ENCODE results near the gene SLC5A6.
"Not testable (repeated sequence)": the region's sequence is repeated elsewhere in the genome, so short reads cannot be mapped to it uniquely, and the experiment has no call there.

DNA sequence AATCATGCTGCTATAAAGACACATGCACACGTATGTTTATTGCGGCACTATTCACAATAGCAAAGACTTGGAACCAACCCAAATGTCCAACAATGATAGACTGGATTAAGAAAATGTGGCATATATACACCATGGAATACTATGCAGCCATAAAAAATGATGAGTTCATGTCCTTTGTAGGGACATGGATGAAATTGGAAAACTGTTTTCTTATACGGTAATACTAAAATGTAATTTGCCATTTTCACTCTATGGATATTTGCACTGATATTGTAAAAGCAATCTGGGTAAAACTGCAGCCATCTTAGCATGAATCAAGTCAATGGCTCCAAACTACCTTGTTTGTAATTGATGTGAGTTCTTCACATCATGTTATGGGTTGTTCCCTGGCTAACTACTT lies 16.3 kb downstream of the SLC5A6 start:
- TF ChIP-seq, protein P1, sequence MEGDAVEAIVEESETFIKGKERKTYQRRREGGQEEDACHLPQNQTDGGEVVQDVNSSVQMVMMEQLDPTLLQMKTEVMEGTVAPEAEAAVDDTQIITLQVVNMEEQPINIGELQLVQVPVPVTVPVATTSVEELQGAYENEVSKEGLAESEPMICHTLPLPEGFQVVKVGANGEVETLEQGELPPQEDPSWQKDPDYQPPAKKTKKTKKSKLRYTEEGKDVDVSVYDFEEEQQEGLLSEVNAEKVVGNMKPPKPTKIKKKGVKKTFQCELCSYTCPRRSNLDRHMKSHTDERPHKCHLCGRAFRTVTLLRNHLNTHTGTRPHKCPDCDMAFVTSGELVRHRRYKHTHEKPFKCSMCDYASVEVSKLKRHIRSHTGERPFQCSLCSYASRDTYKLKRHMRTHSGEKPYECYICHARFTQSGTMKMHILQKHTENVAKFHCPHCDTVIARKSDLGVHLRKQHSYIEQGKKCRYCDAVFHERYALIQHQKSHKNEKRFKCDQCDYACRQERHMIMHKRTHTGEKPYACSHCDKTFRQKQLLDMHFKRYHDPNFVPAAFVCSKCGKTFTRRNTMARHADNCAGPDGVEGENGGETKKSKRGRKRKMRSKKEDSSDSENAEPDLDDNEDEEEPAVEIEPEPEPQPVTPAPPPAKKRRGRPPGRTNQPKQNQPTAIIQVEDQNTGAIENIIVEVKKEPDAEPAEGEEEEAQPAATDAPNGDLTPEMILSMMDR (IDR thresholded peaks at IDR 0.05) = not testable (repeated sequence)
- TF ChIP-seq POLR2A (IDR thresholded peaks at IDR 0.05) = not testable (repeated sequence)
